K562 (cell line): ENCODE data around the gene ASMTL. TPM values are rescaled to one million over a fixed set of nuclear protein-coding genes. Genes with fewer than 3 reads are reported as not detected.
A peak's percentile ranks its signal among the peaks of the same experiment; 100 is the strongest.

Source experiments
- ATF1 ChIP-seq, 2 experiments: fragments of 450-650 bp in 1 of 2; IDR thresholded peaks; 2 replicates each; pipeline ENCODE4 v1.6.1; 2016; ENCODE audit warnings: missing compliant biosample characterization in 1 of 2, missing genetic modification characterization in 1 of 2
- CBX8 ChIP-seq: fragments of 200-600 bp; sonication (generic); IDR thresholded peaks from 2 replicates; pipeline ENCODE4 v1.6.1; 2012; ENCODE audit warnings: borderline replicate concordance, mixed run types, low read depth, mild to moderate bottlenecking, moderate library complexity, mixed read lengths, low read length, control low read depth, inconsistent platforms; ENCODE audit not compliant: poor library complexity, severe bottlenecking; ENCODE audit errors: extremely low read depth
- DPF2 ChIP-seq: fragments of 450-650 bp; IDR thresholded peaks from 2 replicates; pipeline ENCODE4 v1.6.1; 2016
- ESRRA ChIP-seq: fragments of 450-650 bp; IDR thresholded peaks from 2 replicates; pipeline ENCODE4 v1.6.1; 2014; ENCODE audit warnings: low read depth, mild to moderate bottlenecking, moderate library complexity, borderline replicate concordance
- HNRNPL ChIP-seq: fragments of 200-400 bp; formaldehyde crosslinking; IDR thresholded peaks from 2 replicates; pipeline ENCODE4 v1.6.1; 2017; ENCODE audit warnings: low read depth, mild to moderate bottlenecking, low read length
- KLF6 ChIP-seq: fragments of 250-450 bp; sonication (Bioruptor Pico); IDR thresholded peaks from 2 replicates; pipeline ENCODE4 v1.4.0; 2020; ENCODE audit warnings: mild to moderate bottlenecking, moderate library complexity, borderline replicate concordance
- MEF2A ChIP-seq: IDR thresholded peaks from 2 replicates; pipeline ENCODE4 v1.6.1; 2011; ENCODE audit warnings: low read depth, mild to moderate bottlenecking, low read length, moderate library complexity; ENCODE audit not compliant: control insufficient read depth
- MEIS2 ChIP-seq: fragments of 450-650 bp; IDR thresholded peaks from 2 replicates; pipeline ENCODE4 v1.6.1; 2014; ENCODE audit warnings: mild to moderate bottlenecking; ENCODE audit not compliant: partially characterized antibody
- MTA2 ChIP-seq: fragments of 450-650 bp; IDR thresholded peaks from 2 replicates; pipeline ENCODE4 v1.6.1; 2016; ENCODE audit warnings: low read depth
- NCOA4 ChIP-seq: fragments of 450-650 bp; IDR thresholded peaks from 2 replicates; pipeline ENCODE4 v1.6.1; 2018; ENCODE audit warnings: mild to moderate bottlenecking; ENCODE audit not compliant: partially characterized antibody
- POU5F1 ChIP-seq: fragments of 150-350 bp; IDR thresholded peaks from 2 replicates; pipeline ENCODE4 v1.6.1; 2014; ENCODE audit warnings: borderline replicate concordance, low read length, low read depth, mild to moderate bottlenecking; ENCODE audit not compliant: partially characterized antibody
- PURB ChIP-seq: sonication (generic); formaldehyde crosslinking; IDR thresholded peaks from 2 replicates; pipeline ENCODE4 v1.9.0; 2021; ENCODE audit warnings: low read depth, mild to moderate bottlenecking, missing genetic modification reagents
- RB1 ChIP-seq: fragments of 450-650 bp; IDR thresholded peaks from 2 replicates; pipeline ENCODE4 v1.6.1; 2017; ENCODE audit warnings: low read depth, mild to moderate bottlenecking
- SMARCE1 ChIP-seq: fragments of 450-650 bp; IDR thresholded peaks from 2 replicates; pipeline ENCODE4 v1.7.1; 2016; ENCODE audit warnings: mild to moderate bottlenecking
- SNRNP70 ChIP-seq: fragments of 200-400 bp; formaldehyde crosslinking; optimal IDR thresholded peaks from 2 replicates; pipeline ENCODE3; 2017; ENCODE audit warnings: low read depth, low read length
- STAT5A ChIP-seq: IDR thresholded peaks from 2 replicates; pipeline ENCODE4 v1.6.1; 2012; ENCODE audit warnings: low read length, inconsistent platforms, borderline replicate concordance
- SUPT5H ChIP-seq: fragments of 450-650 bp; IDR thresholded peaks from 2 replicates; pipeline ENCODE4 v1.6.1; 2016
- TARDBP ChIP-seq: fragments of 450-650 bp; IDR thresholded peaks from 2 replicates; pipeline ENCODE4 v1.6.1; 2016
- USF2 ChIP-seq: sonication (generic); formaldehyde crosslinking; IDR thresholded peaks from 2 replicates; pipeline ENCODE4 v1.5.0; 2020; ENCODE audit warnings: missing genetic modification reagents
- ZBTB5 ChIP-seq: fragments of 450-650 bp; IDR thresholded peaks from 2 replicates; pipeline ENCODE4 v1.6.1; 2017; ENCODE audit warnings: antibody characterized with exemption
- ZFX ChIP-seq: sonication (generic); formaldehyde crosslinking; IDR thresholded peaks from 2 replicates; pipeline ENCODE4 v1.8.0; 2022; ENCODE audit warnings: mild to moderate bottlenecking, missing genetic modification reagents, moderate library complexity
- ZNF146 ChIP-seq: IDR thresholded peaks from one replicate; pipeline ENCODE4 v1.6.1; 2018; ENCODE audit warnings: missing compliant biosample characterization; ENCODE audit not compliant: unreplicated experiment
- ZNF224 ChIP-seq: sonication (generic); formaldehyde crosslinking; IDR thresholded peaks from 2 replicates; pipeline ENCODE4 v1.8.0; 2022; ENCODE audit warnings: mild to moderate bottlenecking, missing genetic modification reagents
- ZNF57 ChIP-seq: fragments of 450-650 bp; formaldehyde crosslinking; IDR thresholded peaks from 2 replicates; pipeline ENCODE4 v1.4.0; 2020; ENCODE audit warnings: mild to moderate bottlenecking, moderate library complexity
- polyA plus RNA-seq, 8 experiments: library from polyadenylated mRNA; depleted of rRNA in 4 of 8; stranded (reverse) in 5 of 8; unstranded in 3 of 8; fragments of >200 nt; fragmentation: Nextera tagmentation in 2 of 8; fragmentation: Illumina TruSeq in 1 of 8; extraction: Ambion mirVana in 2 of 8; extraction: Trizol in 1 of 8; gene quantifications; 2 replicates each; pipeline versions ENCODE4 v1.2.1 to v1.2.3, GENCODE V29; 2011 to 2014; ENCODE audit warnings: inconsistent platforms in 1 of 8, missing spikeins in 1 of 8
- total RNA-seq, 7 experiments: library from RNA; depleted of rRNA in 6 of 7; stranded (reverse); fragments of >200 nt in 6 of 7; fragmentation: Illumina TruSeq in 2 of 7; extraction: Trizol in 2 of 7; gene quantifications; 2 replicates each; pipeline versions ENCODE4 v1.2.1 to v1.2.3, GENCODE V29; 2011 to 2021; ENCODE audit warnings: low replicate concordance in 1 of 7
- TF ChIP-seq, protein P1 (sequence below): fragments of 450-650 bp; IDR thresholded peaks from 2 replicates; pipeline ENCODE4 v1.6.1; 2016; ENCODE audit warnings: missing biosample characterization, missing genetic modification characterization

Gene ASMTL
- total and polyA plus RNA-seq, 9 of the 15 experiments (the other 6 are each of a cell fraction or from before 2014, with no cell fraction given): 0.56 to 20.6 (median 7.6) TPM

DNA sequence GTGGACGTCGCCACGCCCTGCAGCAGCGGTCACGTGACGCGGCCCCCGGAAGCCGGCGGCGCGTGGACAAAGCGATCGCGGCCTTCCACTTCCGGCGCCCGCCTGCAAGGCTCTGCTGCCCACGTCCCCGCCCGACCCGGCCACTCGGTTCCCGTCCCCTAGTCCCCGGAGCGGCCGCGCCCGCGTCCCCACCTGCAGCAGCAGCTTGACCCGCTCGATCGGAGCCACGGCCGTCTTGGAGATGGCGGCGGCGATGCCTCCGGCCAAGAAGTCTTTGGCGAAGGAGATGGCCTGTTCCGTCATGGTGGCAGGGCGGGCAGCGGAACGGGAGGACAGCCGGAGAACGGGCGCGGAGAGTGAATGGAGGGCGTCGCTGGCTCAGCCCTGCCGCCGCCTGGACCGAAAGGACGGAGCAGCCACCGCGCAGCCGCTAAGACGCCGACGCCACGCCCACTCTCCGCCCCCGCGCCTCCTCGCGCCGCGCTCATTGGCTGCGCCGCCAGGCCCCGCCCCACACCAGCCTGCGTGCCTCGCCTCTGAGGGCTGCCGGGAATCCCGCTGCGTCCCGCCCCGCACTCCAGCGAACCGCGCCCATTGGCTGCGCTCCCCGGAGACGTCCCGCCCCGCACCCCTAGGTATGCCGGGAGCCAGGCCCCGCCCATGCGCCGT lies 60.9 kb downstream of the ASMTL start, which contains the start of gene SLC25A6 (continued):
- no peak for TF ChIP-seq ZBTB5
- no peak for TF ChIP-seq DPF2
- TF ChIP-seq CBX8: no peak
- no peak for TF ChIP-seq ZNF146 (CRISPR knock-in tag)
- no peak for TF ChIP-seq ZNF224
- TF ChIP-seq NCOA4: no peak
- TF ChIP-seq MEF2A: no peak
- peak; percentile 97 for TF ChIP-seq USF2 (CRISPR knock-in tag)
- no peak for TF ChIP-seq TARDBP
- TF ChIP-seq KLF6 (CRISPR knock-in tag): 0 out of 2 replicates have a peak, but pooled peaks have one; percentile 18
- TF ChIP-seq MTA2: no peak
- TF ChIP-seq SMARCE1: no peak
- 0 out of 2 replicates have a peak, but pooled peaks have one; percentile 18 for TF ChIP-seq RB1
- TF ChIP-seq ZFX: peak; percentile 60; the same call in 1 of the 2 replicates
- no peak for TF ChIP-seq PURB (CRISPR knock-in tag)
- TF ChIP-seq STAT5A: no peak
- peak; percentile 42 for TF ChIP-seq MEIS2
- peak; percentile 97 for TF ChIP-seq SUPT5H
- no peak for TF ChIP-seq ZNF57 (CRISPR knock-in tag)
- peak; percentile 67; the same call in 1 of the 2 replicates for TF ChIP-seq HNRNPL
- no peak for TF ChIP-seq ATF1 (CRISPR knock-in tag; IDR thresholded peaks at IDR 0.05)
- TF ChIP-seq ATF1 (tag; IDR thresholded peaks at IDR 0.05): no peak; the same call in none of the 2 replicates
- no peak for TF ChIP-seq SNRNP70
- TF ChIP-seq, protein P1, sequence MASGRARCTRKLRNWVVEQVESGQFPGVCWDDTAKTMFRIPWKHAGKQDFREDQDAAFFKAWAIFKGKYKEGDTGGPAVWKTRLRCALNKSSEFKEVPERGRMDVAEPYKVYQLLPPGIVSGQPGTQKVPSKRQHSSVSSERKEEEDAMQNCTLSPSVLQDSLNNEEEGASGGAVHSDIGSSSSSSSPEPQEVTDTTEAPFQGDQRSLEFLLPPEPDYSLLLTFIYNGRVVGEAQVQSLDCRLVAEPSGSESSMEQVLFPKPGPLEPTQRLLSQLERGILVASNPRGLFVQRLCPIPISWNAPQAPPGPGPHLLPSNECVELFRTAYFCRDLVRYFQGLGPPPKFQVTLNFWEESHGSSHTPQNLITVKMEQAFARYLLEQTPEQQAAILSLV (tag): no peak
- no peak for TF ChIP-seq POU5F1
- TF ChIP-seq ESRRA: no peak; the same call in 1 of the 2 replicates
